Stimulated activated CD4-positive, alpha-beta T cell treated with anti-CD3 and anti-CD28 coated beads, Interleukin-4, amount 100 ng/mL, for 1 hour (primary cell): ENCODE measurements around the gene SERPINA10.
"Not testable (repeated sequence)": the region's sequence is repeated elsewhere in the genome, so short reads cannot be mapped to it uniquely, and the experiment has no call there.

ENCODE experiments used
- DNase-seq: peaks from one replicate; pipeline ENCODE4 v3.0.0-alpha.2; 2020

The SERPINA10 gene

GRCh38 chr14:94282991-94283723 is 9.9 kb downstream of the SERPINA10 start:
- DNase-seq = no peak

DNA sequence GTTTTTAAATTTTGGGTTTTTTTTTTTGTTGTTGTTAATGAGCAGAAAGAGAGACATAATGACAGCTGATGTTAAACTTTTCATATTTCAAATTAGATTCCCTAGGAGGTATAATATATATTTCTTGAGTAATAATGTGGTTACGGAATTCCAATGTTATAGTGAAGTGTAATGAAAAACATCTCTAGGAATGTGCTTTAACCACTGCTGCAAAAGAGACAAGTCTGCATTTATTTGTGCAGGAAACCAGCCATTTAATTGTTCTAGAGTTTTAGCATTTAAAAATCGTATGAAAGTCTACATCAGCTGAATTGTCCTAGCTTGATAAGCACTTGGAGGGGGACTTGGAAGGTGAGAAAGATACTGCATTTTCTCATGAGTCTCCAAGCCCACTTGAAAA is 14.3 kb downstream of the SERPINA10 start:
- no peak for DNase-seq

DNA sequence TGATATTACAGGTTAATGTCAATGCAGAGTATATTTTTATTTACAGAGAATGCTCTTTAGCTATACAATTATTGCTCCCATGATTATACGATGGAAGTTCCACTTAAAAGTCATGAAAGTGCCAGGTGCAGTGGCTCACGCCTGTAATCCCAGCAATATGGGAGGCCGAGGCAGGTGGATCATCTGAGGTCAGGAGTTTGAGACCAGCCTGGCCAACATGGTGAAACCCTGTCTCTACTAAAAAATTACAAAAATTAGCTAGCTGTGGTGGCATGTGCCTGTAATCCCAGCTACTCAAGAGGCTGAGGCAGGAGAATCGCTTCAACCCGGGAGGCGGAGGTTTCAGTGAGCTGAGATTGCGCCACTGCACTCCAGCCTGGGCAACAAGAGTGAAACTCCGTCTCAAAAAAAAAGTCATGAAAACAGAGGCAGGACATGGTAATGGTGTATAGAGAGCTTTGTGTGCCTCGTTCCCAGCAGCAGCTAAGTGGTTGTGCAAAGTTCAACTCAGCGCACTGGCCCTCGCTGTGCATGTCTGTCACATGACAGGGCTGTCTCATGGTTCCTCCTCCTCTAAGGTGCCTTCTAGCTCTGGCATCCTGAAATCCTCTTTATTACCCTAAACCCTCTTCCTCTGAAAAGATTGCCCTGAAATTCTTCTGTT is 16.0 kb downstream of the SERPINA10 start:
- not testable (repeated sequence) for DNase-seq

GRCh38 chr14:94269156-94269555 is 23.9 kb downstream of the SERPINA10 start:
- DNase-seq = no peak

DNA sequence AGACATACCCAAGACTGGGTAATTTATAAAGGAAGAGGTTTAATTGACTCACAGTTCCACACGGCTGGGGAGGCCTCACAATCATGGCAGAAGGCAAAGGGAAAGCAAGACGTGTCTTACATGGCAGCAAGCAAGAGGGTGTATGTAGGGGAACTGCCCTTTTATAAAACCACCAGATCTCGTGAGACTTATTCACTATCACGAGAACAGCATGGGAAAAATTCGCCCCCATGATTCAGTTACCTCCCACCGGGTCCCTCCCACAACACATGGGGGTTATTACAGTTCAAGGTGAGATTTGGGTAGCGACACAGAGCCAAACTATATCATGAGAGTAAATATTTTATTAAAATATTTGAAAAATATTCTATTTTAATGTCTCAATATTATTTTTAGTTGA is 24.5 kb downstream of the SERPINA10 start:
- not testable (repeated sequence) for DNase-seq

- no peak for DNase-seq
Measured at GRCh38 chr14:94267352-94267751, 25.7 kb downstream of the SERPINA10 start.

DNA sequence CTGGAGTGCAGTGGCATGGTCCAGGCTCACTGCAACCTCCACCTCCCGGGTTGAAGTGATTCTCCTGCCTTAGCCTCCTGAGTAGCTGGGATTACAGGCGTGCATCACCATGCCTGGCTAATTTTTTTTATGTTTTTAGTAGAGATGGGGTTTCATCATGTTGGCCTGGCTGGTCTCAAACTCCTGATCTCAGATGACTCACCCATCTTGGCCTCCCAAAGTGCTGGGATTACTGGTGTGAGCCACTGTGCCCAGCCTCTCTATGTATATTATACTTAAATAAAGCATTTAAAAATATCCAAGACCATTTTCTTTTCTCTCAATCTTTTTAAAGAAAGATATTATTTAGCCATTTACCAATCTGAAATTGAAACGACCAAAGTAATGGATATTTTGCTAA is 28.9 kb downstream of the SERPINA10 start:
- DNase-seq = not testable (repeated sequence)

GRCh38 chr14:94244182-94244581 is 48.9 kb downstream of the SERPINA10 start:
- no peak for DNase-seq

DNA sequence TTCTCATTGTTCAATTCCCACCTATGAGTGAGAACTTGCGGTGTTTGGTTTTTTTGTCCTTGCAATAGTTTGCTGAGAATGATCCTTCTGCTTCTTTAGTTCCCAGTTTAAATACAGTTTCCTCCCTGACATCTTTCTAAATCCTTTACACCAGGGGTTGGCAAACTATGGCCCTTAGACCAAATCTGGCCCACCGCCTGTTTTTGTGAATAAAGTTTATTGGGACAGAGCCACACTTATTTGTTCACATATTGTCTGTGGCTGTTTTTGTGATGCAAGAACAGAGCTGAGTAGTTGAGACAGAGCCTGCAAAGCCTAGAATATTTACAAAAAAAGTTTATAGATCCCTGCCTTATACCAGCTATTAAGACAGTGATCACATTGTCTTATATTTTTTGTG is 53.7 kb downstream of the SERPINA10 start:
- no peak for DNase-seq

- no peak for DNase-seq
Measured at GRCh38 chr14:94237983-94238382, 55.1 kb downstream of the SERPINA10 start.

GRCh38 chr14:94237046-94237445 is 56.0 kb downstream of the SERPINA10 start:
- no peak for DNase-seq
